K562 (cell line): ENCODE measurements around the gene KRTAP2-3. TPM values are rescaled to one million over a fixed set of nuclear protein-coding genes. Genes with fewer than 3 reads are reported as not detected.

Source experiments
- BACH1 ChIP-seq: fragments of 200-800 bp; sonication (Bioruptor generic); IDR thresholded peaks from 2 replicates; pipeline ENCODE4 v1.6.1; 2016; ENCODE audit warnings: missing genetic modification characterization, missing compliant biosample characterization
- CBX3 ChIP-seq, 2 experiments: IDR thresholded peaks; 1 replicate in 1 of 2; 2 replicates in 1 of 2; pipeline ENCODE4 v1.6.1; 2012; ENCODE audit warnings: inconsistent platforms in 2 of 2, low read length in 2 of 2, borderline replicate concordance in 1 of 2, control low read depth in 1 of 2
- CTBP1 ChIP-seq: fragments of 450-650 bp; IDR thresholded peaks from 2 replicates; pipeline ENCODE4 v1.6.1; 2016; ENCODE audit warnings: borderline replicate concordance
- ETS2 ChIP-seq: IDR thresholded peaks from 2 replicates; pipeline ENCODE4 v1.6.1; 2016; ENCODE audit warnings: borderline replicate concordance, missing genetic modification characterization, mild to moderate bottlenecking, moderate library complexity, missing compliant biosample characterization; ENCODE audit not compliant: poor library complexity, severe bottlenecking
- ETV5 ChIP-seq: sonication (generic); formaldehyde crosslinking; IDR thresholded peaks from 2 replicates; pipeline ENCODE4 v1.4.0; 2020; ENCODE audit warnings: low read depth, mild to moderate bottlenecking, missing genetic modification reagents
- FOSL1 ChIP-seq: fragments of 200-800 bp; sonication (Bioruptor generic); conservative IDR thresholded peaks from 2 replicates; pipeline ENCODE4 v1.6.1; 2016; ENCODE audit warnings: missing genetic modification characterization, missing compliant biosample characterization
- GABPA ChIP-seq: fragments of 200-800 bp; sonication (Bioruptor generic); conservative IDR thresholded peaks from 2 replicates; pipeline ENCODE4 v1.6.1; 2016; ENCODE audit warnings: low read depth, missing genetic modification characterization, missing compliant biosample characterization
- HOMEZ ChIP-seq: fragments of 250-450 bp; sonication (Bioruptor Pico); IDR thresholded peaks from 2 replicates; pipeline ENCODE4 v1.4.0; 2020; ENCODE audit warnings: mild to moderate bottlenecking, moderate library complexity
- KAT8 ChIP-seq: fragments of 450-650 bp; IDR thresholded peaks from 2 replicates; pipeline ENCODE4 v1.6.1; 2016; ENCODE audit warnings: low read depth, mild to moderate bottlenecking
- KDM5B ChIP-seq: fragments of 200-600 bp; sonication (generic); IDR thresholded peaks from 2 replicates; pipeline ENCODE4 v1.6.1; 2012; ENCODE audit warnings: low read depth, mild to moderate bottlenecking, moderate library complexity, low read length, control low read depth, inconsistent platforms; ENCODE audit not compliant: insufficient replicate concordance
- MED1 ChIP-seq: sonication (generic); formaldehyde crosslinking; IDR thresholded peaks from 2 replicates; pipeline ENCODE4 v1.8.1; 2023; ENCODE audit warnings: missing genetic modification reagents, borderline replicate concordance
- MIER1 ChIP-seq: fragments of 450-650 bp; IDR thresholded peaks from 2 replicates; pipeline ENCODE4 v1.6.1; 2016; ENCODE audit warnings: antibody characterized with exemption, mild to moderate bottlenecking, low read depth
- NELFE ChIP-seq: IDR thresholded peaks from 2 replicates; pipeline ENCODE4 v1.6.1; 2011; ENCODE audit warnings: mild to moderate bottlenecking; ENCODE audit not compliant: insufficient read depth, insufficient read length
- NONO ChIP-seq, 2 experiments: fragments of 200-400 bp in 1 of 2; fragments of 450-650 bp in 1 of 2; formaldehyde crosslinking in 1 of 2; IDR thresholded peaks; 2 replicates each; pipeline ENCODE4 v1.6.1; 2017; ENCODE audit warnings: low read depth in 2 of 2, mild to moderate bottlenecking in 2 of 2, moderate library complexity in 2 of 2, low read length in 1 of 2
- RBBP5 ChIP-seq: fragments of 200-600 bp; sonication (generic); IDR thresholded peaks from 2 replicates; pipeline ENCODE4 v1.6.1; 2012; ENCODE audit warnings: borderline replicate concordance, mild to moderate bottlenecking, low read length, control low read depth, inconsistent platforms; ENCODE audit not compliant: insufficient read depth, poor library complexity, severe bottlenecking
- SAP30 ChIP-seq: fragments of 200-600 bp; sonication (generic); IDR thresholded peaks from 2 replicates; pipeline ENCODE4 v1.6.1; 2012; ENCODE audit warnings: borderline replicate concordance, low read depth, mild to moderate bottlenecking, moderate library complexity, low read length, control low read depth, inconsistent platforms; ENCODE audit not compliant: insufficient read depth, poor library complexity, severe bottlenecking
- SIX5 ChIP-seq, 2 experiments: IDR thresholded peaks; 2 replicates each; pipeline ENCODE4 v1.6.1; 2011; ENCODE audit warnings: low read length in 2 of 2, borderline replicate concordance in 1 of 2, low read depth in 1 of 2, mild to moderate bottlenecking in 1 of 2, moderate library complexity in 1 of 2; ENCODE audit not compliant: insufficient read depth in 1 of 2
- TAF7 ChIP-seq: fragments of 450-650 bp; IDR thresholded peaks from 2 replicates; pipeline ENCODE4 v1.6.1; 2016; ENCODE audit warnings: missing genetic modification characterization, missing compliant biosample characterization
- TGIF2 ChIP-seq: sonication (generic); formaldehyde crosslinking; IDR thresholded peaks from 2 replicates; pipeline ENCODE4 v1.8.1; 2022; ENCODE audit warnings: mild to moderate bottlenecking, missing genetic modification reagents, moderate library complexity
- ZNF165 ChIP-seq: fragments of 250-450 bp; sonication (Bioruptor Pico); IDR thresholded peaks from 2 replicates; pipeline ENCODE4 v1.4.0; 2020; ENCODE audit warnings: borderline replicate concordance
- ZNF239 ChIP-seq: fragments of 250-450 bp; sonication (Bioruptor Pico); IDR thresholded peaks from 2 replicates; pipeline ENCODE4 v1.4.0; 2020; ENCODE audit warnings: mild to moderate bottlenecking
- ZNF3 ChIP-seq: fragments of 250-450 bp; sonication (Bioruptor Pico); IDR thresholded peaks from 2 replicates; pipeline ENCODE4 v1.5.0; 2021; ENCODE audit warnings: mild to moderate bottlenecking, moderate library complexity
- ZNF584 ChIP-seq: fragments of 200-800 bp; sonication (Bioruptor generic); IDR thresholded peaks from 2 replicates; pipeline ENCODE4 v1.6.1; 2016; ENCODE audit warnings: low read depth, mild to moderate bottlenecking, missing genetic modification characterization, missing compliant biosample characterization
- ZNF696 ChIP-seq: fragments of 250-450 bp; sonication (Bioruptor Pico); conservative IDR thresholded peaks from 2 replicates; pipeline ENCODE4 v1.4.0; 2020; ENCODE audit warnings: mild to moderate bottlenecking, moderate library complexity
- polyA plus RNA-seq, 8 experiments: library from polyadenylated mRNA; depleted of rRNA in 4 of 8; stranded (reverse) in 5 of 8; unstranded in 3 of 8; fragments of >200 nt; fragmentation: Nextera tagmentation in 2 of 8; fragmentation: Illumina TruSeq in 1 of 8; extraction: Ambion mirVana in 2 of 8; extraction: Trizol in 1 of 8; gene quantifications; 2 replicates each; pipeline versions ENCODE4 v1.2.1 to v1.2.3, GENCODE V29; 2011 to 2014; ENCODE audit warnings: inconsistent platforms in 1 of 8, missing spikeins in 1 of 8
- total RNA-seq, 7 experiments: library from RNA; depleted of rRNA in 6 of 7; stranded (reverse); fragments of >200 nt in 6 of 7; fragmentation: Illumina TruSeq in 2 of 7; extraction: Trizol in 2 of 7; gene quantifications; 2 replicates each; pipeline versions ENCODE4 v1.2.1 to v1.2.3, GENCODE V29; 2011 to 2021; ENCODE audit warnings: low replicate concordance in 1 of 7
- TF ChIP-seq, protein P1 (sequence below), 2 experiments: fragments of 450-650 bp in 1 of 2; sonication (generic) in 1 of 2; formaldehyde crosslinking in 1 of 2; IDR thresholded peaks in 1 of 2; conservative IDR thresholded peaks in 1 of 2; 2 replicates each; pipeline versions ENCODE4 v1.6.1 to v1.8.1; 2016 to 2023; ENCODE audit warnings: mild to moderate bottlenecking in 2 of 2, moderate library complexity in 2 of 2, inconsistent platforms in 1 of 2, missing genetic modification reagents in 1 of 2

Gene KRTAP2-3
- total and polyA plus RNA-seq, 9 of the 15 experiments (the other 6 are each of a cell fraction or from before 2014, with no cell fraction given): not detected

GRCh38 chr17:41065829-41066624 is 6.1 kb upstream of the KRTAP2-3 start, which contains the start of gene KRTAP2-4 (continued):
- no peak for TF ChIP-seq ZNF3 (CRISPR knock-in tag)
- TF ChIP-seq, protein P1, sequence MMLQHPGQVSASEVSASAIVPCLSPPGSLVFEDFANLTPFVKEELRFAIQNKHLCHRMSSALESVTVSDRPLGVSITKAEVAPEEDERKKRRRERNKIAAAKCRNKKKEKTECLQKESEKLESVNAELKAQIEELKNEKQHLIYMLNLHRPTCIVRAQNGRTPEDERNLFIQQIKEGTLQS (IDR thresholded peaks at IDR 0.05): peak; percentile 99
- TF ChIP-seq, protein P1 (CRISPR knock-in tag; conservative IDR thresholded peaks at IDR 0.05): peak; percentile 97
- TF ChIP-seq SIX5 (IDR thresholded peaks at IDR 0.05; ENCODE audit: borderline replicate concordance in 1 of 2, insufficient read depth in 1 of 2, low read depth in 1 of 2, low read length in 2 of 2): no peak
- TF ChIP-seq NONO (IDR thresholded peaks at IDR 0.05; ENCODE audit: low read depth in 2 of 2, low read length in 1 of 2): no peak
- TF ChIP-seq MIER1: no peak
- TF ChIP-seq ETS2 (tag): no peak
- no peak for TF ChIP-seq MED1 (CRISPR knock-in tag)
- TF ChIP-seq NELFE: no peak
- no peak for TF ChIP-seq KAT8
- no peak for TF ChIP-seq ETV5
- no peak for TF ChIP-seq TAF7 (tag)
- TF ChIP-seq FOSL1 (tag): peak; percentile 99
- no peak for TF ChIP-seq HOMEZ
- peak; percentile 46; the same call in 1 of the 2 replicates for TF ChIP-seq ZNF239 (CRISPR knock-in tag)
- TF ChIP-seq SAP30: no peak
- TF ChIP-seq ZNF584 (CRISPR knock-in tag): peak; percentile 84
- TF ChIP-seq KDM5B: no peak
- TF ChIP-seq ZNF696 (CRISPR knock-in tag): no peak
- no peak for TF ChIP-seq CBX3 (IDR thresholded peaks at IDR 0.05; ENCODE audit: borderline replicate concordance in 1 of 2, low read length in 2 of 2)
- no peak for TF ChIP-seq RBBP5
- TF ChIP-seq ZNF165: no peak
- no peak for TF ChIP-seq GABPA (tag)
- TF ChIP-seq BACH1 (tag): peak; percentile 82; the same call in 1 of the 2 replicates
- TF ChIP-seq CTBP1: peak; percentile 89
- no peak for TF ChIP-seq TGIF2 (CRISPR knock-in tag)
